Upper lobe of left lung (tissue), 6 donors: ENCODE data around the gene ARPIN. TPM values are rescaled to one million over a fixed set of nuclear protein-coding genes. Genes with fewer than 3 reads are reported as not detected.

Source experiments
- ATAC-seq, 2 donors: fragments of 200-7000 bp; cut with Tn5 transposase; one replicate each; pipeline ENCODE4 v1.9.1; 2022; ENCODE audit warnings: mild to moderate bottlenecking in 2 of 2, moderate library complexity in 2 of 2; ENCODE audit not compliant: low FRiP score in 2 of 2
- DNase-seq, 2 donors: peaks; one replicate each; pipeline ENCODE4 v3.0.0-alpha.2; 2019 to 2020
- H3K27ac ChIP-seq, 4 donors: fragments of 200-600 bp; sonication (generic); one replicate each; pipeline ENCODE4 v1.5.1; 2016 to 2019
- H3K27me3 ChIP-seq, 4 donors: fragments of 200-600 bp; sonication (generic); one replicate each; pipeline ENCODE4 v1.5.1; 2017 to 2019
- H3K36me3 ChIP-seq, 4 donors: fragments of 200-600 bp; sonication (generic); one replicate each; pipeline ENCODE4 v1.5.1; 2016 to 2019
- H3K4me1 ChIP-seq, 4 donors: fragments of 200-600 bp; sonication (generic); one replicate each; pipeline ENCODE4 v1.5.1; 2018 to 2019
- H3K4me3 ChIP-seq, 4 donors: fragments of 200-600 bp; sonication (generic); one replicate each; pipeline ENCODE4 v1.5.1; 2017 to 2019; ENCODE audit warnings: mild to moderate bottlenecking in 2 of 4, moderate library complexity in 1 of 4
- H3K9me3 ChIP-seq, 4 donors: fragments of 200-600 bp; sonication (generic); one replicate each; pipeline ENCODE4 v1.5.1; 2018 to 2019
- EP300 ChIP-seq, 4 donors: sonication (generic); formaldehyde crosslinking; IDR thresholded peaks; one replicate each; pipeline ENCODE4 v1.5.1; 2017; ENCODE audit warnings: antibody characterized with exemption in 4 of 4, control low read depth in 2 of 4
- POLR2A ChIP-seq, 4 donors: fragments of 450-650 bp; IDR thresholded peaks; one replicate each; pipeline ENCODE4 v1.5.1; 2016 to 2017; ENCODE audit warnings: antibody characterized with exemption in 4 of 4, mild to moderate bottlenecking in 2 of 4
- POLR2AphosphoS5 ChIP-seq, 2 donors: sonication (generic); formaldehyde crosslinking; IDR thresholded peaks; one replicate each; pipeline ENCODE4 v1.5.1; 2017; ENCODE audit warnings: antibody characterized with exemption in 2 of 2
- WGBS, 2 donors: methylation state at CpG; one replicate each; pipeline ENCODE4 v1.1.5; 2017 to 2018; 5-methylcytosine and 5-hydroxymethylcytosine counted together
- total RNA-seq, 6 donors: library from RNA; depleted of rRNA in 4 of 6; stranded (reverse); fragments of >200 nt in 4 of 6; gene quantifications; one replicate each; pipeline versions ENCODE4 v1.1.0 to v1.2.1, GENCODE V29; 2016 to 2021
- TF ChIP-seq, protein P1 (sequence below), 6 experiments: fragments of 450-650 bp in 4 of 6; fragments of 200-600 bp in 2 of 6; sonication (generic) in 2 of 6; IDR thresholded peaks; one replicate each; pipeline ENCODE4 v1.5.1; 2016 to 2019; ENCODE audit warnings: antibody characterized with exemption in 6 of 6
- donor health status: DM: no; HTN: no; CAD: no; lungs with moderate emphysema.
- donor health status: DM: no; HTN: yes; CAD: no; lungs with severe emphysema.

ARPIN gene
- total RNA-seq, 6 donors from 2014 or later: 24.9 to 56.6 (median 35.1) TPM

DNA sequence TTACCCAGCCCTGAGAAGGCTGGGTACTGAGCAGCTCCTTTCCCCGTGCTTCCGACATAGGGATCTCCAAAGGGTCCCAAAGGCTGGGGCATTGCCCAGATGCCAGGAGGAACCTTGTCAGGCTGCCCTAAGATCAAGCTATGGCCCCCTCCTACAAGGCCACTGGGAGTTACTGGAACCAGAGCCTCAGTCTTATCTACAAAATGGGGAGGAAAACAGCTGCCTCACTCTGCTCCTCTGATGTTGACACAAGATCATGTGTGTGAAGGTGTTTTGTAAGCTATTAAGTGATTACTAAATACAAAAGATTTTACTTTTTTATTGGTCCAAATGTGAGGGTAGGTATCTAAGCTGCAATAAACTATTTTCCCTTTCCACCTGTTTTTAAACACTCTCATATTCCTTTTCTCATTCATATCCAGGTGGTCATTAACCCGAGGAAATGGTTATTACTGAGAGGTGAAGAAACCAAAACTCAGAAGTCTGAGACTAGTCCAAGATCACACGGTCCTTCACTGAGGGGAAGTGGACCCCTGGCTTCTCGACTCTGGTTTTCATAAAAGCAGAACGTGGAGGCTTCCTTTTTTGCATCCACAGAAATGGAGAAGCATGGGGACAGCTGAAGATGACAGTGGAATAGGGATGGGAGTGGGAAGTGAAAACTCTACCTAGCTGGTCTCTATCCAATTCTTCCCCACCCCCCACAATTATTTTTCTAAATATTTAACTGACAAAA, 1.7 kb downstream of the ARPIN start:
- no peak for TF ChIP-seq EP300 (IDR thresholded peaks at IDR 0.05)
- TF ChIP-seq POLR2A (IDR thresholded peaks at IDR 0.05): no peak
- TF ChIP-seq POLR2AphosphoS5 (IDR thresholded peaks at IDR 0.05): no peak
- TF ChIP-seq, protein P1, sequence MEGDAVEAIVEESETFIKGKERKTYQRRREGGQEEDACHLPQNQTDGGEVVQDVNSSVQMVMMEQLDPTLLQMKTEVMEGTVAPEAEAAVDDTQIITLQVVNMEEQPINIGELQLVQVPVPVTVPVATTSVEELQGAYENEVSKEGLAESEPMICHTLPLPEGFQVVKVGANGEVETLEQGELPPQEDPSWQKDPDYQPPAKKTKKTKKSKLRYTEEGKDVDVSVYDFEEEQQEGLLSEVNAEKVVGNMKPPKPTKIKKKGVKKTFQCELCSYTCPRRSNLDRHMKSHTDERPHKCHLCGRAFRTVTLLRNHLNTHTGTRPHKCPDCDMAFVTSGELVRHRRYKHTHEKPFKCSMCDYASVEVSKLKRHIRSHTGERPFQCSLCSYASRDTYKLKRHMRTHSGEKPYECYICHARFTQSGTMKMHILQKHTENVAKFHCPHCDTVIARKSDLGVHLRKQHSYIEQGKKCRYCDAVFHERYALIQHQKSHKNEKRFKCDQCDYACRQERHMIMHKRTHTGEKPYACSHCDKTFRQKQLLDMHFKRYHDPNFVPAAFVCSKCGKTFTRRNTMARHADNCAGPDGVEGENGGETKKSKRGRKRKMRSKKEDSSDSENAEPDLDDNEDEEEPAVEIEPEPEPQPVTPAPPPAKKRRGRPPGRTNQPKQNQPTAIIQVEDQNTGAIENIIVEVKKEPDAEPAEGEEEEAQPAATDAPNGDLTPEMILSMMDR (IDR thresholded peaks at IDR 0.05): no peak
- 71 to 73% methylated on average over 6 of the region's 6 CpGs for WGBS, 2 donors
- H3K36me3 ChIP-seq: peaks cover 0 to 21% (median 5%) of the 10 kb centered on the region in 4 donors
- ATAC-seq: peak in 1 of 2 donors; percentile 52
- H3K27me3 ChIP-seq: peaks cover 0 to 2% (median 0%) of the 10 kb centered on the region in 4 donors
- H3K4me3 ChIP-seq: no peak overlapping the region
- H3K27ac ChIP-seq: no peak overlapping the region
- peak in 1 of 2 donors; percentile 53 for DNase-seq
- H3K9me3 ChIP-seq: no peaks in the 10 kb centered on the region
- peaks cover 15 to 23% (median 17%) of the 10 kb centered on the region in 4 donors for H3K4me1 ChIP-seq

DNA sequence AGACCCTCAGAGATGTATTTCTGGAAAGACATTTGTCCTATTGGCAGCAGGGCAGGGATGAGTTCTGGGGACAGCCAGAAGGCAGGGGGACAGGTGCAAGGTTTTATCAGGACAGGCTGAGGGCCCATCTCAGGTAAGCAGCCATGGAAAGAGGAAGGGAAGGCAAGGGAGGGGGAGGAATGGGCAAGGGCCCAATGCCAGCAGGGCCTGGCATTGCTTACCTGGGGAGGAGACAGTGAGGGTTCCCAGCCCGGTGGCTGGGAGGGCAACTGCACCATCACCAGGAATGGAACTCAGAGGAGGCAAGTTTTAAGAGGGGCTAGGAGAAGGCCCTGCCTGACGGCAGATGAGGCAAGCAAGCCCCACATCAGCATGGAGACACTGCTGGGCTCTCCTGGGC, 3.1 kb downstream of the ARPIN start:
- TF ChIP-seq, protein P1 (IDR thresholded peaks at IDR 0.05): no peak
- TF ChIP-seq POLR2AphosphoS5 (IDR thresholded peaks at IDR 0.05) (no peak), POLR2A (IDR thresholded peaks at IDR 0.05) (no peak), EP300 (IDR thresholded peaks at IDR 0.05) (no peak)
- Histone ChIP-seq H3K27me3 (peaks cover 0 to 2% (median 0%) of the 10 kb centered on the region in 4 donors), H3K9me3 (no peaks in the 10 kb centered on the region), H3K4me1 (peaks cover 15 to 23% (median 17%) of the 10 kb centered on the region in 4 donors), H3K4me3 (no peak overlapping the region), H3K27ac (no peak overlapping the region), H3K36me3 (peaks cover 0 to 22% (median 7%) of the 10 kb centered on the region in 4 donors)
- 60 to 67% methylated on average over 1 of the region's 2 CpGs for WGBS, 2 donors
- no peak for DNase-seq
- no peak for ATAC-seq

DNA sequence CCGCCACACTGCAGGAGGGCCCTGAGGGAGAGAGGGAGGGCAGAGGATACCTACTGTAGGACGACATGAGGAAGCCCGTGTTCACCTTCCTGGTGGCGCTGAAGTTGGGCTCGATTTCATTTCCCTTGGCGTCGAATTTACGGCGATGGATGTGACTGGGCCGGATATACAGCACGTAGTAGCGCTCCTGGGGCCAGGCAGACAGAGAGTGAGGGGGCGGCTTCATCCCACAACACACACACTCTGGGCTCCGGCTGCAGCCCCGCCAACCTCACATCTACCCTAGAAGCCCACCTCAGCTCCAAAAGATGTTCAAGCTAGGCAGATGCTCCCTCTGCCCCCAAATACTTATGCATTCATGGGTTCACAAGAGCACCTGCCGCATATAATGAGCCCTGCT, 4.5 kb downstream of the ARPIN start:
- Histone ChIP-seq H3K27ac (no peak overlapping the region), H3K36me3 (peaks cover 0 to 36% (median 16%) of the 10 kb centered on the region in 4 donors), H3K9me3 (no peaks in the 10 kb centered on the region), H3K4me1 (peaks cover 13 to 21% (median 15%) of the 10 kb centered on the region in 4 donors), H3K4me3 (no peak overlapping the region), H3K27me3 (peaks cover 0 to 2% (median 0%) of the 10 kb centered on the region in 4 donors)
- DNase-seq (no peak), ATAC-seq (no peak)
- 91 to 95% methylated on average over 15 to 16 of the region's 16 CpGs for WGBS, 2 donors
- TF ChIP-seq POLR2A (IDR thresholded peaks at IDR 0.05): no peak
- TF ChIP-seq, protein P1 (IDR thresholded peaks at IDR 0.05): no peak
- no peak for TF ChIP-seq POLR2AphosphoS5 (IDR thresholded peaks at IDR 0.05)
- TF ChIP-seq EP300 (IDR thresholded peaks at IDR 0.05): no peak

DNA sequence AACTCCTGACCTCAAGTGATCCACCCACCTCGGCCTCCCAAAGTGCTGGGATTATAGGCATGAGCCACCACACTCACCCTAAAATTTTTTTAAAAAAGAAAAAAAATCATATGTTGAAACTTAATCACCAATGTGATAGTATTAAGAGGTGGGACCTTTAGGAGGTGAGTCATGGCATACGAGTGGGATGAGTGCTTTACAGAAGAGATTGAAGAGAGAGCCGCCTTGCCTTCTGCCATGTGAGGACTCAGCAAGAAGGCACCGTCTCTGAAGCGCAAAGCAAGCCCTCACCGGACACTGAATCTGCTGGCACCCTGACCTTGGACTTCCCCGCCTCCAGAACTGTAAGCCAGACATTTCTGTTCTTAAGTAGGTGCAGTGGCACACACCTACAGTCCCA, 5.5 kb downstream of the ARPIN start:
- no peak for ATAC-seq
- Histone ChIP-seq H3K36me3 (peaks cover 5 to 46% (median 22%) of the 10 kb centered on the region in 4 donors), H3K9me3 (no peaks in the 10 kb centered on the region)

More for the DNA sequence above, 5.5 kb downstream of the ARPIN start:
- TF ChIP-seq, protein P1 (IDR thresholded peaks at IDR 0.05): no peak
- TF ChIP-seq POLR2A (IDR thresholded peaks at IDR 0.05) (no peak), POLR2AphosphoS5 (IDR thresholded peaks at IDR 0.05) (no peak), EP300 (IDR thresholded peaks at IDR 0.05) (no peak)
- H3K27me3 ChIP-seq: peaks cover 0 to under 1% (median 0%) of the 10 kb centered on the region in 4 donors
- 90 to 98% methylated on average over 7 of the region's 7 CpGs for WGBS, 2 donors
- no peak overlapping the region for H3K27ac ChIP-seq
- H3K4me3 ChIP-seq: no peak overlapping the region
- DNase-seq: no peak
- H3K4me1 ChIP-seq: peaks cover 9 to 15% (median 11%) of the 10 kb centered on the region in 4 donors
